ENCODE data around the gene NLK.

DNA sequence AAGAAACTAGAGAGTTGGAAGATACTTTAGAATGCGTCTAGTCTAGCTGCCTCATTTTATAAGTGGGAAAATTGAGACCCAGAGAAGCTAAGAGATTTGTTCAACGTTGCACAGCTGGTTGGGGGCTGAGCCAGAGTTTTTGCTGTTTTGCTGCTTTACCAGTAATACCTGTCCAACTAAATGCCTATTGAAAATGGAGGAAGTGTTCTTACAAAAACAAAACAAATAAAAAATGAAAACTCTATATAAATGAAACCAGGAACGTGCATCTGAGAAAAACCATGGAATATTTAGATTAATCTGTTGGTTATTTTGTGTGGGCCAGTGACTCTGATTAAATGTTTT, 13.8 kb downstream of the NLK start:
- TF ChIP-seq, protein P1, sequence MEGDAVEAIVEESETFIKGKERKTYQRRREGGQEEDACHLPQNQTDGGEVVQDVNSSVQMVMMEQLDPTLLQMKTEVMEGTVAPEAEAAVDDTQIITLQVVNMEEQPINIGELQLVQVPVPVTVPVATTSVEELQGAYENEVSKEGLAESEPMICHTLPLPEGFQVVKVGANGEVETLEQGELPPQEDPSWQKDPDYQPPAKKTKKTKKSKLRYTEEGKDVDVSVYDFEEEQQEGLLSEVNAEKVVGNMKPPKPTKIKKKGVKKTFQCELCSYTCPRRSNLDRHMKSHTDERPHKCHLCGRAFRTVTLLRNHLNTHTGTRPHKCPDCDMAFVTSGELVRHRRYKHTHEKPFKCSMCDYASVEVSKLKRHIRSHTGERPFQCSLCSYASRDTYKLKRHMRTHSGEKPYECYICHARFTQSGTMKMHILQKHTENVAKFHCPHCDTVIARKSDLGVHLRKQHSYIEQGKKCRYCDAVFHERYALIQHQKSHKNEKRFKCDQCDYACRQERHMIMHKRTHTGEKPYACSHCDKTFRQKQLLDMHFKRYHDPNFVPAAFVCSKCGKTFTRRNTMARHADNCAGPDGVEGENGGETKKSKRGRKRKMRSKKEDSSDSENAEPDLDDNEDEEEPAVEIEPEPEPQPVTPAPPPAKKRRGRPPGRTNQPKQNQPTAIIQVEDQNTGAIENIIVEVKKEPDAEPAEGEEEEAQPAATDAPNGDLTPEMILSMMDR (IDR thresholded peaks at IDR 0.05; ENCODE audit: borderline replicate concordance, extremely low read depth, low read length, poor library complexity, severe bottlenecking) = no peak
- no peak for TF ChIP-seq EZH2 (IDR thresholded peaks at IDR 0.05; ENCODE audit: borderline replicate concordance, low read depth, low read length, severe bottlenecking)
